ENCODE results near the gene PARN. TPM values are rescaled to one million over a fixed set of nuclear protein-coding genes. Genes with fewer than 3 reads are reported as not detected.
"Not testable (repeated sequence)": the region's sequence is repeated elsewhere in the genome, so short reads cannot be mapped to it uniquely, and the experiment has no call there.

The PARN gene
- total and polyA plus RNA-seq, 9 of the 15 experiments (the other 6 are each of a cell fraction or from before 2014, with no cell fraction given): 9.6 to 51.3 (median 40.4) TPM

- ATAC-seq; BruUV-seq (replicated peaks); FAIRE-seq; H3K36me3 ChIP-seq (ENCODE audit: control insufficient read depth, insufficient read depth, low read length); H3K9me3 ChIP-seq (replicated peaks; ENCODE audit: control insufficient read depth, insufficient read depth, low read depth, low read length); H3K27me3 ChIP-seq (ENCODE audit: control insufficient read depth in 2 of 2, insufficient read depth in 2 of 2, low read length in 2 of 2); CTCF ChIA-PET (ENCODE audit: low intra/inter-chr PET ratio); H3K4me3 ChIP-seq; H3K4me2 ChIP-seq (ENCODE audit: insufficient read depth, low read length); H3K9me1 ChIP-seq (ENCODE audit: control insufficient read depth, insufficient read depth, low read length); H3K27ac ChIP-seq (ENCODE audit: extremely low read depth, low read depth, low read length); DNase-seq (ENCODE audit: extremely low read depth in 1 of 4, low spot score in 3 of 4); H2AFZ ChIP-seq (ENCODE audit: low read depth, low read length); POLR2A ChIA-PET; H4K20me1 ChIP-seq (replicated peaks; ENCODE audit: control insufficient read depth, insufficient read depth, low read length); in situ Hi-C loops (cut with MboI); intact Hi-C loops (cut with micrococcal nuclease); H3K79me2 ChIP-seq (ENCODE audit: control insufficient read depth, insufficient read depth, low read length): not testable (repeated sequence)
- 58% methylated on average over 10 of the region's 12 CpGs for WGBS (ENCODE audit: insufficient coverage, low coverage, missing lambda C conversion rate)
- peaks cover 9 to 33% of the 10 kb centered on the region in 2 experiments for H3K4me1 ChIP-seq (replicated peaks in 1 of 2; ENCODE audit: control insufficient read depth in 2 of 2, insufficient read depth in 2 of 2, low read length in 2 of 2)
- peak overlapping the region in 1 of 2 experiments; percentile 64; a peak in 1 of 4 replicates for H3K9ac ChIP-seq (ENCODE audit: insufficient read depth in 1 of 2, low read depth in 2 of 2, low read length in 2 of 2)
These were observed 228.9 kb downstream of the PARN start for GRCh38 chr16:14400978-14401710.

GRCh38 chr16:14400285-14400977 lies 229.6 kb downstream of the PARN start:
- Histone ChIP-seq H3K4me1 (replicated peaks in 1 of 2; ENCODE audit: control insufficient read depth in 2 of 2, insufficient read depth in 2 of 2, low read length in 2 of 2) (peaks cover 9 to 26% of the 10 kb centered on the region in 2 experiments), H3K36me3 (ENCODE audit: control insufficient read depth, insufficient read depth, low read length) (no peaks in the 10 kb centered on the region), H3K27ac (ENCODE audit: extremely low read depth, low read depth, low read length) (no peak overlapping the region)
- no peak for TF ChIP-seq PHF21A (IDR thresholded peaks at IDR 0.05; ENCODE audit: borderline replicate concordance, low read depth)
- no peak for TF ChIP-seq POLR2G (IDR thresholded peaks at IDR 0.05; ENCODE audit: low read depth, low read length)
- no peak for TF ChIP-seq EZH2 (IDR thresholded peaks at IDR 0.05; ENCODE audit: borderline replicate concordance, low read depth, low read length)
- TF ChIP-seq GTF2F1 (IDR thresholded peaks at IDR 0.05; ENCODE audit: low read depth, low read length): no peak
- TF ChIP-seq COPS2 (conservative IDR thresholded peaks at IDR 0.05): no peak
- no peak for TF ChIP-seq RAD51 (IDR thresholded peaks at IDR 0.05; ENCODE audit: borderline replicate concordance, low read depth)
- TF ChIP-seq HNRNPL (IDR thresholded peaks at IDR 0.05; ENCODE audit: low read depth, low read length): no peak
- no peak for TF ChIP-seq PCBP2 (IDR thresholded peaks at IDR 0.05; ENCODE audit: low read depth, low read length, poor library complexity, severe bottlenecking)
- TF ChIP-seq MAZ (CRISPR knock-in tag; conservative IDR thresholded peaks at IDR 0.05 in 1 of 2, IDR thresholded peaks at IDR 0.05 in 1 of 2): no peak
- no peak for TF ChIP-seq NFIX (CRISPR knock-in tag; IDR thresholded peaks at IDR 0.05; ENCODE audit: low read depth)
- no peak for TF ChIP-seq ZC3H8 (IDR thresholded peaks at IDR 0.05)
- no peak for TF ChIP-seq ARHGAP35 (IDR thresholded peaks at IDR 0.05; ENCODE audit: partially characterized antibody)
- no peak for TF ChIP-seq THRB (CRISPR knock-in tag; conservative IDR thresholded peaks at IDR 0.05)
- no peak for TF ChIP-seq NFIC (IDR thresholded peaks at IDR 0.05)
- no peak for TF ChIP-seq L3MBTL2 (IDR thresholded peaks at IDR 0.05)

More at GRCh38 chr16:14400285-14400977, 229.6 kb downstream of the PARN start:
- intact Hi-C loops (cut with micrococcal nuclease): no loop called here
- DNase-seq (ENCODE audit: extremely low read depth in 1 of 4, low spot score in 3 of 4) (no peak), FAIRE-seq (no peak), ATAC-seq (no peak)
- Histone ChIP-seq H2AFZ (ENCODE audit: low read depth, low read length) (no peak overlapping the region), H3K9me3 (replicated peaks; ENCODE audit: control insufficient read depth, insufficient read depth, low read depth, low read length) (no peaks in the 10 kb centered on the region), H3K27me3 (ENCODE audit: control insufficient read depth in 2 of 2, insufficient read depth in 2 of 2, low read length in 2 of 2) (no peaks in the 10 kb centered on the region; a peak in 2 of 5 replicates), H3K4me3 (no peak overlapping the region), H4K20me1 (replicated peaks; ENCODE audit: control insufficient read depth, insufficient read depth, low read length) (no peaks in the 10 kb centered on the region), H3K79me2 (ENCODE audit: control insufficient read depth, insufficient read depth, low read length) (no peaks in the 10 kb centered on the region), H3K9ac (ENCODE audit: insufficient read depth in 1 of 2, low read depth in 2 of 2, low read length in 2 of 2) (no peak overlapping the region), H3K9me1 (ENCODE audit: control insufficient read depth, insufficient read depth, low read length) (peaks cover 5% of the 10 kb centered on the region), H3K4me2 (ENCODE audit: insufficient read depth, low read length) (no peak overlapping the region)
- ChIA-PET POLR2A (no interaction called here), CTCF (ENCODE audit: low intra/inter-chr PET ratio) (no interaction called here)
- in situ Hi-C loops (cut with MboI): no loop called here
- no TSS peak for BruUV-seq (replicated peaks)
- WGBS (ENCODE audit: insufficient coverage, low coverage, missing lambda C conversion rate): 47% methylated on average over 22 of the region's 23 CpGs

All from K562 (cell line).